Spleen (tissue), 11 donors: ENCODE measurements around the gene CD300H. TPM values are rescaled to one million over a fixed set of nuclear protein-coding genes. Genes with fewer than 3 reads are reported as not detected.
A peak's percentile ranks its signal among the peaks of the same experiment; 100 is the strongest.

Source experiments
- DNase-seq: peaks from one replicate; pipeline ENCODE4 v3.0.0-alpha.2; 2020
- H3K27ac ChIP-seq, 8 donors: fragments of 200-600 bp; sonication (generic) in 7 of 8; 1 replicate in 4 of 8; 2 replicates in 4 of 8; pipeline versions ENCODE4 v1.5.0 to v1.8.0; 2016 to 2021; ENCODE audit warnings: inconsistent platforms in 4 of 8, mild to moderate bottlenecking in 4 of 8, moderate library complexity in 1 of 8
- H3K27me3 ChIP-seq, 7 donors: fragments of 200-600 bp; sonication (generic) in 6 of 7; replicated peaks in 1 of 7; 1 replicate in 4 of 7; 2 replicates in 3 of 7; pipeline versions ENCODE4 v1.5.0 to v1.8.0; 2016 to 2021; ENCODE audit warnings: inconsistent platforms in 3 of 7, mild to moderate bottlenecking in 1 of 7
- H3K36me3 ChIP-seq, 6 donors: fragments of 200-600 bp; sonication (generic) in 5 of 6; 1 replicate in 4 of 6; 2 replicates in 2 of 6; pipeline versions ENCODE4 v1.5.0 to v1.8.0; 2016 to 2021; ENCODE audit warnings: inconsistent platforms in 2 of 6
- H3K4me1 ChIP-seq, 6 donors: fragments of 200-600 bp; sonication (generic) in 5 of 6; 1 replicate in 3 of 6; 2 replicates in 3 of 6; pipeline versions ENCODE4 v1.5.0 to v1.8.0; 2016 to 2021; ENCODE audit warnings: inconsistent platforms in 3 of 6
- H3K4me3 ChIP-seq, 8 donors: fragments of 200-600 bp; sonication (generic) in 7 of 8; 1 replicate in 4 of 8; 2 replicates in 4 of 8; pipeline versions ENCODE4 v1.5.0 to v1.8.0; 2016 to 2021; ENCODE audit warnings: inconsistent platforms in 4 of 8, mild to moderate bottlenecking in 4 of 8, moderate library complexity in 2 of 8
- H3K9me3 ChIP-seq, 8 donors: fragments of 200-600 bp; sonication (generic) in 7 of 8; 1 replicate in 4 of 8; 2 replicates in 4 of 8; pipeline versions ENCODE4 v1.5.0 to v1.8.0; 2016 to 2021; ENCODE audit warnings: inconsistent platforms in 4 of 8
- POLR2A ChIP-seq, 3 donors: fragments of 450-650 bp; IDR thresholded peaks; one replicate each; pipeline ENCODE4 v1.5.1; 2017; ENCODE audit warnings: antibody characterized with exemption in 3 of 3, mild to moderate bottlenecking in 1 of 3
- POLR2AphosphoS5 ChIP-seq, 3 donors: sonication (generic); formaldehyde crosslinking; IDR thresholded peaks; one replicate each; pipeline ENCODE4 v1.5.1; 2017; ENCODE audit warnings: antibody characterized with exemption in 3 of 3
- WGBS, 5 donors: extraction: QIAGEN DNeasy Blood & Tissue Kit in 3 of 5; methylation state at CpG; one replicate each; pipeline versions ENCODE4 v1.1.5 to v1.1.7; 2013 to 2018; 5-methylcytosine and 5-hydroxymethylcytosine counted together
- intact Hi-C: fragments of 100-400 bp; cut with DNase I; formaldehyde crosslinking; loops from one replicate; pipeline ENCODE4 v1.15.0; 2023; ENCODE audit warnings: low total_unique reads
- polyA plus RNA-seq, 3 donors: library from polyadenylated mRNA; stranded (reverse); fragments of 200-250 nt; gene quantifications; one replicate each; pipeline ENCODE4 v1.2.1, GENCODE V29; 2013
- total RNA-seq, 7 donors: library from RNA; depleted of rRNA in 3 of 7; stranded (reverse); fragments of >200 nt in 3 of 7; fragmentation: NEBNext Ultra II Directional in 4 of 7; extraction: Animal tissue kit (Norgen Biotek cat#: 25700) in 4 of 7; gene quantifications; one replicate each; pipeline versions ENCODE4 v1.1.0 to v1.2.1, GENCODE V29; 2016 to 2021
- TF ChIP-seq, protein P1 (sequence below), 11 experiments: fragments of 200-600 bp in 7 of 11; fragments of 450-650 bp in 4 of 11; sonication (generic) in 4 of 11; IDR thresholded peaks in 8 of 11; conservative IDR thresholded peaks in 3 of 11; 1 replicate in 7 of 11; 2 replicates in 4 of 11; pipeline versions ENCODE4 v1.4.0 to v1.8.0; 2016 to 2021; ENCODE audit warnings: antibody characterized with exemption in 11 of 11, inconsistent platforms in 4 of 11, mild to moderate bottlenecking in 1 of 11
- donor health status: healthy with polysubstance abuse.
- donor health status: DM: no; HTN: no; CAD: no; lungs with moderate emphysema.
- donor health status: DM: no; HTN: no; CAD: no.
- donor health status: Bipolar disorder and iron deficiency.
- donor health status: healthy.
- donor health status: DM: no; HTN: no; CAD: no.
- donor health status: DM: yes; HTN: yes; CAD: no.

Gene CD300H
- total and polyA plus RNA-seq, 10 donors = 1.5 to 20.0 (median 3.7) TPM; not detected in 2

GRCh38 chr17:74513987-74514631 lies 53.2 kb downstream of the CD300H start:
- Histone ChIP-seq H3K36me3 (no peaks in the 10 kb centered on the region), H3K4me1 (peaks cover 0 to 12% (median 2%) of the 10 kb centered on the region in 6 donors), H3K4me3 (no peak overlapping the region), H3K9me3 (peaks cover 0 to 10% (median 7%) of the 10 kb centered on the region in 8 donors), H3K27me3 (peaks cover 0 to 12% (median 0%) of the 10 kb centered on the region in 7 donors), H3K27ac (no peak overlapping the region)
- TF ChIP-seq, protein P1, sequence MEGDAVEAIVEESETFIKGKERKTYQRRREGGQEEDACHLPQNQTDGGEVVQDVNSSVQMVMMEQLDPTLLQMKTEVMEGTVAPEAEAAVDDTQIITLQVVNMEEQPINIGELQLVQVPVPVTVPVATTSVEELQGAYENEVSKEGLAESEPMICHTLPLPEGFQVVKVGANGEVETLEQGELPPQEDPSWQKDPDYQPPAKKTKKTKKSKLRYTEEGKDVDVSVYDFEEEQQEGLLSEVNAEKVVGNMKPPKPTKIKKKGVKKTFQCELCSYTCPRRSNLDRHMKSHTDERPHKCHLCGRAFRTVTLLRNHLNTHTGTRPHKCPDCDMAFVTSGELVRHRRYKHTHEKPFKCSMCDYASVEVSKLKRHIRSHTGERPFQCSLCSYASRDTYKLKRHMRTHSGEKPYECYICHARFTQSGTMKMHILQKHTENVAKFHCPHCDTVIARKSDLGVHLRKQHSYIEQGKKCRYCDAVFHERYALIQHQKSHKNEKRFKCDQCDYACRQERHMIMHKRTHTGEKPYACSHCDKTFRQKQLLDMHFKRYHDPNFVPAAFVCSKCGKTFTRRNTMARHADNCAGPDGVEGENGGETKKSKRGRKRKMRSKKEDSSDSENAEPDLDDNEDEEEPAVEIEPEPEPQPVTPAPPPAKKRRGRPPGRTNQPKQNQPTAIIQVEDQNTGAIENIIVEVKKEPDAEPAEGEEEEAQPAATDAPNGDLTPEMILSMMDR (IDR thresholded peaks at IDR 0.05 in 8 of 11, conservative IDR thresholded peaks at IDR 0.05 in 3 of 11) = no peak
- no peak for TF ChIP-seq POLR2AphosphoS5 (IDR thresholded peaks at IDR 0.05)
- TF ChIP-seq POLR2A (IDR thresholded peaks at IDR 0.05) = no peak
- intact Hi-C loops = no loop called here
- DNase-seq = no peak
- 7 to 96% (median 83%) methylated on average over 3 of the region's 3 CpGs for WGBS, 5 donors

GRCh38 chr17:74512624-74513091 lies 54.7 kb downstream of the CD300H start:
- no peaks in the 10 kb centered on the region for H3K36me3 ChIP-seq
- DNase-seq = no peak
- intact Hi-C loops = no loop called here
- peaks cover 0 to 12% (median 0%) of the 10 kb centered on the region in 7 donors for H3K27me3 ChIP-seq
- peaks cover 0 to 12% (median 2%) of the 10 kb centered on the region in 6 donors for H3K4me1 ChIP-seq
- TF ChIP-seq, protein P1 (IDR thresholded peaks at IDR 0.05 in 8 of 11, conservative IDR thresholded peaks at IDR 0.05 in 3 of 11) = no peak
- TF ChIP-seq POLR2A (IDR thresholded peaks at IDR 0.05) = no peak
- no peak for TF ChIP-seq POLR2AphosphoS5 (IDR thresholded peaks at IDR 0.05)
- WGBS, 5 donors = 32 to 49% (median 39%) methylated on average over 7 of the region's 7 CpGs
- H3K9me3 ChIP-seq = no peaks in the 10 kb centered on the region
- H3K27ac ChIP-seq = peak overlapping the region in 5 of 8 donors; percentile 6 to 35 (median 30)
- no peak overlapping the region for H3K4me3 ChIP-seq

GRCh38 chr17:74512036-74512435 lies 55.3 kb downstream of the CD300H start:
- intact Hi-C loops = no loop called here
- peaks cover 0 to 12% (median 2%) of the 10 kb centered on the region in 6 donors for H3K4me1 ChIP-seq
- no peak for TF ChIP-seq POLR2AphosphoS5 (IDR thresholded peaks at IDR 0.05)
- no peak for TF ChIP-seq POLR2A (IDR thresholded peaks at IDR 0.05)
- TF ChIP-seq, protein P1 (IDR thresholded peaks at IDR 0.05 in 8 of 11, conservative IDR thresholded peaks at IDR 0.05 in 3 of 11) = no peak
- peaks cover 0 to 12% (median 0%) of the 10 kb centered on the region in 7 donors for H3K27me3 ChIP-seq
- H3K36me3 ChIP-seq = no peaks in the 10 kb centered on the region
- peak overlapping the region in 2 of 8 donors; percentile 15 to 35 for H3K27ac ChIP-seq
- DNase-seq = no peak
- H3K4me3 ChIP-seq = no peak overlapping the region
- WGBS, 5 donors = 88 to 96% (median 90%) methylated on average over 2 of the region's 2 CpGs
- no peaks in the 10 kb centered on the region for H3K9me3 ChIP-seq

Other genes with a start within 250 kb of the CD300H start
- gene KIF19, start 241.3 kb downstream of the CD300H start, total RNA-seq = 10 to 100 TPM; 15.9 to 48.2 (median 24.1) TPM
- 10 to 100 TPM in 2 of 3 donors, 1 to 10 TPM in 1; 5.7 to 22.8 (median 13.3) TPM for gene KIF19, start 241.3 kb downstream of the CD300H start, polyA plus RNA-seq
- gene BTBD17, start 205.6 kb downstream of the CD300H start, total RNA-seq = under 1 TPM in 1 of 7 donors, not detected in 6; 0.51 TPM
- under 1 TPM in 1 of 3 donors, not detected in 2; 0.06 TPM for gene BTBD17, start 205.6 kb downstream of the CD300H start, polyA plus RNA-seq
- 1 to 10 TPM in 6 of 7 donors, under 1 TPM in 1; 0.85 to 3.1 (median 2.2) TPM for gene GPR142, start 200.0 kb downstream of the CD300H start, total RNA-seq
- under 1 TPM; 0.09 to 0.93 (median 0.18) TPM for gene GPR142, start 200.0 kb downstream of the CD300H start, polyA plus RNA-seq
- gene GPRC5C, start 135.4 kb downstream of the CD300H start, total RNA-seq = 10 to 100 TPM; 24.1 to 70.0 (median 36.6) TPM
- 10 to 100 TPM; 11.0 to 19.7 (median 18.9) TPM for gene GPRC5C, start 135.4 kb downstream of the CD300H start, polyA plus RNA-seq
- 100 to 1,000 TPM in 6 of 7 donors, 10 to 100 TPM in 1; 95.6 to 142 (median 111) TPM for gene CD300A, start 100.9 kb downstream of the CD300H start, total RNA-seq
- 10 to 100 TPM; 34.2 to 93.3 (median 76.1) TPM for gene CD300A, start 100.9 kb downstream of the CD300H start, polyA plus RNA-seq
- 1 to 10 TPM; 1.2 to 5.6 (median 3.0) TPM for gene CD300LB, start 36.0 kb downstream of the CD300H start, total RNA-seq
- 1 to 10 TPM in 2 of 3 donors, under 1 TPM in 1; 0.47 to 2.0 (median 1.0) TPM for gene CD300LB, start 36.0 kb downstream of the CD300H start, polyA plus RNA-seq
- 10 to 100 TPM in 2 of 7 donors, 1 to 10 TPM in 5; 4.3 to 10.3 (median 6.0) TPM for gene CD300C, start 21.4 kb downstream of the CD300H start, total RNA-seq
- gene CD300C, start 21.4 kb downstream of the CD300H start, polyA plus RNA-seq = 1 to 10 TPM in 2 of 3 donors, under 1 TPM in 1; 0.96 to 1.2 (median 1.0) TPM
- gene CD300LD, start 24.8 kb upstream of the CD300H start, total RNA-seq = 1 to 10 TPM in 1 of 7 donors, not detected in 6; 1.4 TPM
- gene CD300LD, start 24.8 kb upstream of the CD300H start, polyA plus RNA-seq = under 1 TPM in 1 of 3 donors, not detected in 2; 0.06 TPM
- gene CD300E, start 56.2 kb upstream of the CD300H start, total RNA-seq = 10 to 100 TPM in 3 of 7 donors, 1 to 10 TPM in 4; 1.7 to 20.3 (median 6.4) TPM
- gene CD300E, start 56.2 kb upstream of the CD300H start, polyA plus RNA-seq = 1 to 10 TPM in 2 of 3 donors, under 1 TPM in 1; 0.99 to 5.3 (median 3.0) TPM
- 10 to 100 TPM; 29.5 to 45.8 (median 33.0) TPM for gene CD300LF, start 145.4 kb upstream of the CD300H start, total RNA-seq
- 10 to 100 TPM; 13.1 to 30.6 (median 23.9) TPM for gene CD300LF, start 145.4 kb upstream of the CD300H start, polyA plus RNA-seq
- gene RAB37, start 169.7 kb upstream of the CD300H start, total RNA-seq = 10 to 100 TPM; 17.4 to 29.2 (median 24.3) TPM
- gene RAB37, start 169.7 kb upstream of the CD300H start, polyA plus RNA-seq = 10 to 100 TPM; 16.6 to 37.6 (median 19.8) TPM
- 10 to 100 TPM; 41.9 to 85.6 (median 53.9) TPM for gene NHERF1, start 181.1 kb upstream of the CD300H start, total RNA-seq
- gene NHERF1, start 181.1 kb upstream of the CD300H start, polyA plus RNA-seq = 10 to 100 TPM; 28.7 to 51.8 (median 37.2) TPM
- 10 to 100 TPM; 25.6 to 48.4 (median 41.5) TPM for gene NAT9, start 208.8 kb upstream of the CD300H start, total RNA-seq
- 10 to 100 TPM; 30.4 to 37.4 (median 33.2) TPM for gene NAT9, start 208.8 kb upstream of the CD300H start, polyA plus RNA-seq